Measurements from ENCODE around the gene HTR2A. TPM values are rescaled to one million over a fixed set of nuclear protein-coding genes. Genes with fewer than 3 reads are reported as not detected.

The HTR2A gene
- total and polyA plus RNA-seq, 2 donors (not counting 3 experiments of a cell fraction or from before 2014, with no cell fraction given): not detected

- H3K27ac ChIP-seq (ENCODE audit: insufficient read depth, low read depth, low read length): no peak overlapping the region
- DNase-seq (ENCODE audit: low read depth, low spot score) (no peak), FAIRE-seq (no peak)
- H3K27me3 ChIP-seq (ENCODE audit: control insufficient read depth in 2 of 2, insufficient read depth in 2 of 2, low read length in 2 of 2): no peaks in the 10 kb centered on the region
- intact Hi-C loops (cut with micrococcal nuclease) (no loop called here), dilution Hi-C loops (cut with MboI; ENCODE audit: extremely low pct_ligation_motif_present, low sequenced_read_pairs) (no loop called here)
- POLR2A ChIA-PET: no interaction called here
- H2AFZ ChIP-seq (ENCODE audit: low read depth, low read length): no peak overlapping the region
- CTCF ChIA-PET: no interaction called here
- no peak overlapping the region for H3K4me3 ChIP-seq (replicated peaks in 1 of 3; ENCODE audit: insufficient read depth in 1 of 3, low read depth in 1 of 3, low read length in 3 of 3)
- no peaks in the 10 kb centered on the region for H3K9me1 ChIP-seq (replicated peaks; ENCODE audit: control insufficient read depth, extremely low read depth, insufficient read depth, low read length)
- H4K20me1 ChIP-seq (replicated peaks; ENCODE audit: control insufficient read depth, extremely low read depth, insufficient read depth, low read length): no peaks in the 10 kb centered on the region
- H3K4me1 ChIP-seq (ENCODE audit: control insufficient read depth, extremely low read depth, insufficient read depth, low read length): no peaks in the 10 kb centered on the region
- no peak overlapping the region for H3K4me2 ChIP-seq (ENCODE audit: insufficient read depth, low read length)
- H3K9me3 ChIP-seq (replicated peaks; ENCODE audit: control insufficient read depth, insufficient read depth, low read length): no peaks in the 10 kb centered on the region
- no peak overlapping the region for H3K9ac ChIP-seq (replicated peaks; ENCODE audit: extremely low read depth, insufficient read depth, low read length)
- no peaks in the 10 kb centered on the region for H3K79me2 ChIP-seq (ENCODE audit: control insufficient read depth, insufficient read depth, low read length)
- H3K36me3 ChIP-seq (ENCODE audit: control insufficient read depth in 2 of 2, extremely low read depth in 1 of 2, insufficient read depth in 2 of 2, low read length in 2 of 2): no peaks in the 10 kb centered on the region
- TF ChIP-seq FOS (IDR thresholded peaks at IDR 0.05; ENCODE audit: borderline replicate concordance, insufficient read depth, low read length) (no peak), POLR2A (IDR thresholded peaks at IDR 0.05; ENCODE audit: low read depth, low read length) (no peak), MAX (IDR thresholded peaks at IDR 0.05; ENCODE audit: insufficient read depth, insufficient read length) (no peak), GATA2 (IDR thresholded peaks at IDR 0.05; ENCODE audit: insufficient read depth, insufficient read length, low read depth, low read length) (no peak), MYC (IDR thresholded peaks at IDR 0.05; ENCODE audit: low read depth, low read length) (no peak), EZH2 (IDR thresholded peaks at IDR 0.05; ENCODE audit: borderline replicate concordance, low read depth, low read length, severe bottlenecking) (no peak), POLR2AphosphoS5 (IDR thresholded peaks at IDR 0.05; ENCODE audit: insufficient read depth, low read depth, low read length) (no peak), JUN (IDR thresholded peaks at IDR 0.05; ENCODE audit: borderline replicate concordance, insufficient read depth, insufficient read length, low read depth) (no peak), CTCF (IDR thresholded peaks at IDR 0.05; ENCODE audit: extremely low read depth in 1 of 2, insufficient read depth in 1 of 2, low read depth in 1 of 2, low read length in 2 of 2) (no peak)
- BruUV-seq (replicated peaks): no TSS peak
Measured at GRCh38 chr13:46908501-46908900, 11.6 kb upstream of the HTR2A start.
